GM21528 (cell line): ENCODE measurements around the gene LMNTD2.
"Not testable (repeated sequence)": the region's sequence is repeated elsewhere in the genome, so short reads cannot be mapped to it uniquely, and the experiment has no call there.

Experiments used
- ATAC-seq: cut with Tn5 transposase; IDR thresholded peaks from one replicate; pipeline ENCODE4 v1.9.1; 2021; ENCODE audit warnings: mild to moderate bottlenecking, moderate library complexity; ENCODE audit not compliant: unreplicated experiment, low FRiP score

The LMNTD2 gene

DNA sequence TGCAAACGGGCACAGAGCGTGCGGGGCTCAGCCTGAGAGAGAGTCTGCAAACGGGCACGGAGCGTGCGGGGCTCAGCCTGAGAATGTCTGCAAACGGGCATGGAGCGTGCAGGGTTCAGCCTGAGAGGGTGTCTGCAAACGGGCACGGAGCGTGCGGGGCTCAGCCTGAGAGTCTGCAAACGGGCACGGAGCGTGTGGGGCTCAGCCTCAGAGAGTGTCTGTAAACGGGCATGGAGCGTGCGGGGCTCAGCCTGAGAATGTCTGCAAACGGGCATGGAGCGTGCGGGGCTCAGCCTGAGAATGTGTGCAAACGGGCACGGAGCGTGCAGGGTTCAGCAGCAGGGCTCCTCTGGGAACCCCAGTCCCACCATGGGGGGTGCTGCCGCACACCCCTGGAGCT lies 29.3 kb upstream of the LMNTD2 start:
- no peak for ATAC-seq

DNA sequence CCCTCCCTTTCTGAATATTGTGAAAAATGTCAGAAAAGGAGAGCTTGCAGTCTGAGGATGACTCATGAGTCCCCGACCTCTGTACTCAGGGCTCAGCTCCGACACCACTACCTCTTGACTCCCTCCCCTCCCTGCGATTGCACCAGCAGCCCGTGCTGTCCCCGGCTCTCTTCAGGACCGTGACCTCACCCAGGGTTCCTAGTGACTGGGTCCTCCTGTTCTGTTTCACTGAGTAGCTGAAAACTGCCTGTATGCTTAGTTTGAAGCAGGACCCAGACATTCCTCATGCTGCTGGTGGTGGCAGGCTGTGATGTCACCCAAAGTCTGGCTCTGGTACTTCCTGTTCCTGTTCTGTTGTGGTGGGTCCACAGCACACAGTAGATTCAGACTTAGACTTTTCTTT lies 27.4 kb upstream of the LMNTD2 start:
- no peak for ATAC-seq

DNA sequence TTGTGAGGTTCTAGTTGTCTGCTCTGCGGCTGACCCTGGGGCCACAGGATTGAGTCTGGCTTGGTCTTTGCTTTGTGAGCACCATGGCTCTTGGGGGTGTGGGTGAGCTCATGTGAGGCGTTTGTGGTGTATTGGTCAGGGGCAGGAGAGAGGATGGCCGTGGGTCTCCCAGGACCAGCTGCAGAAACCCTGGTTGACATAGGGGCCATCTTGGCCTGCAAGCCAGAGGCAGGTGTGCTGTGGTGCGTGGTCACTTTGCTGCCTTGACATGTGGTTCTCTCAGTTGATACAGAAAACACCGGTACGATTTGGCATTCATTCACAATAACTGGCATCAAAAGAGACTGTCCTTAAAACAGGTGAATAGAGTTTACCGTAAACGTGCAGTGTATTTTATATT lies 27.0 kb upstream of the LMNTD2 start:
- ATAC-seq, result no peak

- no peak for ATAC-seq
These were observed 26.1 kb upstream of the LMNTD2 start for GRCh38 chr11:586376-587316.

DNA sequence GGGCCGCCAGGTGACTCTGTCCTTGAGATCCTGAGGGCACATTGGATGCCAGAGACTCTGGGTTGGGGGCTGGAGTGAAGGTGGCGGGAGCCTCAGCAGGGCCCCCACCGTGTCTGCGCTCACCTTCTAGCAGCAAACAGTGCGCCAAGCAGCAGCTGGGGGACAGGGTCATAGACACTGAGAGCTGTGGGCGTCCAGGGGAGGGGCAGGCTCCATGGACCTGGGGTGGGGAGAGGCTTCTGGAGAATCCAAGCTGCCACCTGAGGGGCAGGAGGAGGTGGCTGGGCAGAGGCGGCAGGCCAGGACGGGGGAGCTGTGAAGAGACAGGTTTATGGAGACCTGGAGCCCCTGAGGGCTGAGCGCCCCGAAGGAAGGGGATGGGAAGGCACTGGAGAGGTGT lies 23.7 kb upstream of the LMNTD2 start:
- no peak for ATAC-seq

GRCh38 chr11:581752-582151 lies 21.2 kb upstream of the LMNTD2 start:
- ATAC-seq, result no peak

DNA sequence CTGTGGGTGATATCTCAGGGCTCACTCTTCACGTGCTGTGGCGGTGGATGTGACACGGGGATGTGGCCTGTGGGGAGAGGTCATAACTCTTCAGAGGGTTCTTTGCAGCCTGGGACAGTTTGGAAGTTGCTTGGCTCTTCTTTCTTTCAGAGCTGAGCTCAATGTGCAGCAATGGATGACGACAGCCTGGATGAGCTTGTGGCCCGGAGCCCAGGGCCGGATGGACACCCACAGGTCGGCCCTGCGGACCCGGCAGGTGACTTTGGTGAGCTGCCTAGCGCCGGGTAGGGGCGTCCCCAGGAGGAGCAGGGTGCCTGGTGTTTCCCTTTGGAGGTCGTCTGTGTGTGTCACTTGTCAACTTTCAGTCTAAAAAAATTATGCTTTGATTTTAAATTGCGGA lies 20.8 kb upstream of the LMNTD2 start:
- no peak for ATAC-seq

GRCh38 chr11:579830-580601 lies 19.5 kb upstream of the LMNTD2 start:
- no peak for ATAC-seq

GRCh38 chr11:578276-579035 lies 17.9 kb upstream of the LMNTD2 start:
- no peak for ATAC-seq

- no peak for ATAC-seq
These were observed 17.0 kb upstream of the LMNTD2 start for GRCh38 chr11:577611-577894.

- no peak for ATAC-seq
These were observed 16.5 kb upstream of the LMNTD2 start for GRCh38 chr11:576811-577610.

- peak; percentile 81 for ATAC-seq
These were observed 15.6 kb upstream of the LMNTD2 start, which contains the start of gene PHRF1 for GRCh38 chr11:575996-576768. TSS of gene PHRF1 (plus strand) at chr11:576470. CDS start at chr11:581513, 5,043 bp downstream.

DNA sequence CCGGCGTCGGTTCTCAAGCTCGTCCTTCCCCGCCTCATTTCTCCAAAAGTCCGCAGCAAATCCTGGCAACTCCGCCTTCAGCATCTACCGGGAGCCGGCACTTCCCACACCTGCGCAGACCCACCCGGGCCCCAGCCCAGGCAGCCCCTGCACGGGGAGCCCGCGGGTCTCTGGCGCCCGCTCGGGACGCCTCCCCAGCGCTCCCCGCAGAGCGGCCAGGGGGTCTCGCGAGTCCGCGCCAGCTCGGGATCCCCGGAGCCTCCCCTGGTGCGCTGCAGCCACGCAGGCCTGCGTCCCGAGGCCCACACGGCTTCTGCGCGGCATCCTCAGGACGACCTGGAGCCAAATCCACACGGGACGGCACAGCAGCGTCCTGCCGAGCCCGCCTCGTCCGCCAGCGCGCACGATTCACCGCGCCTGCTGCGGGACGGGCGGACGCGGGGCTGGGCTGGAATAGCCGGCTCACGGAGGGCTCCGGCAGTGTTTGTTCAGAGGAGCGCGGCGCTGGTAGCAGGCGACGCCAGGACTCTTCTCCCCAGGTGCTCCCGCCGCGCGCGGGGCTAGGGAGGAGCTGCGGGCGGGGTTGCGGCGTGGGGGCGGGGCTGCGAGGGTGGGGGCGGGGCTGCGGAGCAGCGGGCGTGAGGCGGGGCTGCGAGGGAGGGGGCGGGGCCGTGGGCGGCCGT lies 14.9 kb upstream of the LMNTD2 start:
- ATAC-seq, result peak; percentile 30

GRCh38 chr11:574632-575312 lies 14.2 kb upstream of the LMNTD2 start:
- peak; percentile 2 for ATAC-seq

GRCh38 chr11:574031-574570 lies 13.6 kb upstream of the LMNTD2 start:
- ATAC-seq, result not testable (repeated sequence)

DNA sequence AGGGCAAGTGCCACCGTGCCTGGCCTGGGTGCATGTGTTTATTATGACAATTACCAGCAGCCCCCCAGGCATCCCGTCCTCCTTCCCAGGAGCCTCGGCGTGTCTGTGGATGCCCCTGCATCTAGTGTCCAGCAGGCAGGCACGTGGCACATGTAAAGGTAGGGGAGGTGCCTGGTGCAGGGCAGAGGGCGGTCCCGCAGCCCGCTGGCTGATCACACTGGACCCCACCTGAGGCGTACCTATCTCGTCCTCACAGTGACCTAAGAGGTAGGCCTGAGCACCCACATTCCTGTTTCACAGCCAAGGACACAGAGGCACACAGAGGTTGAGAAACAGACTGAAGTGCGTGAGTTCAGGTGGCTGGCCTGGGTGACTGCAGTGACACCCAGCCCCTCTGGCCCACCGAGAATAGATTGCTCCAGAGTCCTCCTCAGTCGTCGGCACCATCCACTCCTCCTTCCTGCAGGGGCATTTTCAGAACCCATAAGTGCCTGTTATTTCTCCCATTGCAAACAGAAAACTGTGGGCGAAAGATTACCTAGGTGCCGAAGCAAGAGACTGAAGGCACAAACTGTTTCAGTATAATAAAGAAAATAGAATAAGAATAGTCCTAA lies 12.7 kb upstream of the LMNTD2 start:
- no peak for ATAC-seq

DNA sequence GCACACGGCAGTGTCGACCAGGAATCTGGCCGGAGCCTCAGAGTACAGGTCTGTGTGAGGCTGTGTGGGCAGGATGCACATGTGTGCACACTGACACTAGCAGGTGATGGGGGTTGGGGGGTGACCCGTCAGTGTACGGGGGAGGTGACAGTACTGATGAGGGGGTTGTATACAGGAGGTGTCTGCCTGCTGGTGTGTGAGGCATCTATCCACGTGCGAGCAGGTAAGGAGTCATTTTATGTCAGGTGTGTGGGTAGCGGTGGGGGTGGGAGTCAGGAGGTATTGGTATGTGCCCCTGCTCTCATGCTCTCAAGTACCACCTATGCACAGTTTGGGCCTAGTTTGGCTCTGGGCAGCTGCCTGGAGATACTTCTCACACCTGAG lies 11.3 kb upstream of the LMNTD2 start:
- no peak for ATAC-seq
